IMR-90 (cell line): ENCODE results near the gene WDR70. TPM values are rescaled to one million over a fixed set of nuclear protein-coding genes. Genes with fewer than 3 reads are reported as not detected.

ENCODE experiments used
- ATAC-seq: fragments of 200-7000 bp; cut with Tn5 transposase; 2 replicates; pipeline ENCODE4 v1.9.1; 2020; ENCODE audit warnings: low read depth, mild to moderate bottlenecking, moderate library complexity
- BruUV-seq: library from RNA; stranded (reverse); fragments of 400-500 nt; replicated peaks from 2 replicates; lab custom pipeline; 2021; lab: Mats Ljungman, UMichigan
- CTCF ChIA-PET: fragments of 300-600 bp; formaldehyde crosslinking; extraction: SDS; loops from one replicate; lab custom pipeline; 2021; ENCODE audit warnings: antibody characterized with exemption; lab: Yijun Ruan, JAX
- POLR2A ChIA-PET: fragments of 300-600 bp; sonication (Branson Sonifier 250); formaldehyde crosslinking; loops from one replicate; lab custom pipeline; 2022; ENCODE audit warnings: antibody characterized with exemption; ENCODE audit not compliant: unreplicated experiment; lab: Charles Lee
- DNase-seq: peaks from one replicate; pipeline ENCODE4 v3.0.0; 2013
- H2AFZ ChIP-seq: replicated peaks from 2 replicates; pipeline ENCODE3; 2013; ENCODE audit warnings: low read length, mild to moderate bottlenecking; ENCODE audit not compliant: poor library complexity
- H2AK5ac ChIP-seq: 2 replicates; pipeline ENCODE4 v1.6.1; 2013; ENCODE audit warnings: low read depth, low read length, inconsistent platforms
- H2AK9ac ChIP-seq: replicated peaks from 2 replicates; pipeline ENCODE3; 2013; ENCODE audit warnings: mild to moderate bottlenecking, low read depth, low read length, moderate library complexity; ENCODE audit not compliant: poor library complexity
- H2BK120ac ChIP-seq: 2 replicates; pipeline ENCODE4 v1.6.1; 2013; ENCODE audit warnings: low read depth, low read length, inconsistent platforms
- H2BK15ac ChIP-seq: 3 replicates; pipeline ENCODE4 v1.6.1; 2013; ENCODE audit warnings: low read depth, low read length, inconsistent platforms
- H2BK20ac ChIP-seq: 2 replicates; pipeline ENCODE4 v1.6.1; 2013; ENCODE audit warnings: low read depth, mild to moderate bottlenecking, inconsistent platforms, low read length, moderate library complexity
- H2BK5ac ChIP-seq: 2 replicates; pipeline ENCODE4 v1.6.1; 2013; ENCODE audit warnings: mild to moderate bottlenecking, low read depth, low read length, inconsistent platforms; ENCODE audit not compliant: poor library complexity, severe bottlenecking
- H3K14ac ChIP-seq: replicated peaks from 2 replicates; pipeline ENCODE4 v1.6.1; 2013; ENCODE audit warnings: low read depth, low read length, inconsistent platforms
- H3K18ac ChIP-seq: 2 replicates; pipeline ENCODE4 v1.6.1; 2013; ENCODE audit warnings: low read depth, low read length, control low read depth
- H3K23ac ChIP-seq: 2 replicates; pipeline ENCODE4 v1.6.1; 2013; ENCODE audit warnings: low read depth, low read length, inconsistent platforms
- H3K27ac ChIP-seq: 2 replicates; pipeline ENCODE4 v1.5.1; 2013; ENCODE audit warnings: mild to moderate bottlenecking, control low read depth, low read length; ENCODE audit not compliant: insufficient read depth
- H3K27me3 ChIP-seq: 2 replicates; pipeline ENCODE4 v1.6.1; 2013; ENCODE audit warnings: low read length; ENCODE audit not compliant: control insufficient read depth, insufficient read depth
- H3K36me3 ChIP-seq: 2 replicates; pipeline ENCODE4 v1.6.1; 2013; ENCODE audit warnings: low read length, mixed read lengths; ENCODE audit not compliant: control insufficient read depth, insufficient read depth
- H3K4ac ChIP-seq: 2 replicates; pipeline ENCODE4 v1.6.1; 2013; ENCODE audit warnings: low read depth, low read length, inconsistent platforms
- H3K4me1 ChIP-seq: 2 replicates; pipeline ENCODE4 v1.6.1; 2013; ENCODE audit warnings: low read length, mixed read lengths; ENCODE audit not compliant: control insufficient read depth, insufficient read depth
- H3K4me2 ChIP-seq: 2 replicates; pipeline ENCODE4 v1.6.1; 2013; ENCODE audit warnings: low read depth, mild to moderate bottlenecking, control low read depth, low read length, moderate library complexity
- H3K4me3 ChIP-seq: 2 replicates; pipeline ENCODE4 v1.5.1; 2013; ENCODE audit warnings: low read depth, mild to moderate bottlenecking, control low read depth, low read length, moderate library complexity; ENCODE audit not compliant: insufficient read depth
- H3K56ac ChIP-seq: 2 replicates; pipeline ENCODE4 v1.6.1; 2013; ENCODE audit warnings: low read length, inconsistent platforms; ENCODE audit not compliant: insufficient read depth; ENCODE audit errors: extremely low read depth
- H3K79me1 ChIP-seq, 2 experiments: 2 replicates each; pipeline ENCODE4 v1.6.1; 2013; ENCODE audit warnings: low read length in 2 of 2, inconsistent platforms in 1 of 2, low read depth in 1 of 2
- H3K9ac ChIP-seq: 2 replicates; pipeline ENCODE4 v1.6.1; 2013; ENCODE audit warnings: low read depth, low read length, control low read depth
- H3K9me1 ChIP-seq: 2 replicates; pipeline ENCODE4 v1.6.1; 2013; ENCODE audit warnings: low read length, inconsistent platforms; ENCODE audit not compliant: insufficient read depth
- H3K9me3 ChIP-seq: 2 replicates; pipeline ENCODE4 v1.6.1; 2013; ENCODE audit warnings: low read length; ENCODE audit not compliant: control insufficient read depth, insufficient read depth
- H4K20me1 ChIP-seq: 2 replicates; pipeline ENCODE4 v1.6.1; 2013; ENCODE audit warnings: low read length, inconsistent platforms; ENCODE audit not compliant: insufficient read depth
- H4K5ac ChIP-seq: 2 replicates; pipeline ENCODE4 v1.6.1; 2013; ENCODE audit warnings: mild to moderate bottlenecking, low read depth, low read length, control low read depth
- H4K8ac ChIP-seq, 2 experiments: 2 replicates each; pipeline ENCODE4 v1.6.1; 2013; ENCODE audit warnings: low read depth in 2 of 2, low read length in 2 of 2, control low read depth in 1 of 2, inconsistent platforms in 1 of 2
- H4K91ac ChIP-seq: 2 replicates; pipeline ENCODE4 v1.6.1; 2013; ENCODE audit warnings: low read depth, low read length, inconsistent platforms; ENCODE audit not compliant: insufficient read depth
- BHLHE40 ChIP-seq: fragments of 150-350 bp; IDR thresholded peaks from 2 replicates; pipeline ENCODE4 v1.6.1; 2016; ENCODE audit warnings: mild to moderate bottlenecking, low read depth, low read length
- CEBPB ChIP-seq: IDR thresholded peaks from 2 replicates; pipeline ENCODE4 v1.6.1; 2012; ENCODE audit warnings: low read depth, low read length, improper control_type of control experiment
- CHD1 ChIP-seq: IDR thresholded peaks from 2 replicates; pipeline ENCODE4 v1.6.1; 2012; ENCODE audit warnings: low read depth, low read length, improper control_type of control experiment
- MAZ ChIP-seq: IDR thresholded peaks from 2 replicates; pipeline ENCODE4 v1.6.1; 2012; ENCODE audit warnings: low read depth, mild to moderate bottlenecking, low read length, improper control_type of control experiment, moderate library complexity, borderline replicate concordance
- MXI1 ChIP-seq: IDR thresholded peaks from 2 replicates; pipeline ENCODE4 v1.6.1; 2012; ENCODE audit warnings: low read depth, mild to moderate bottlenecking, low read length, moderate library complexity, borderline replicate concordance
- RAD21 ChIP-seq: IDR thresholded peaks from 2 replicates; pipeline ENCODE4 v1.6.1; 2012; ENCODE audit warnings: low read length, improper control_type of control experiment
- RCOR1 ChIP-seq: IDR thresholded peaks from 2 replicates; pipeline ENCODE4 v1.6.1; 2012; ENCODE audit warnings: mild to moderate bottlenecking, low read length, improper control_type of control experiment; ENCODE audit not compliant: insufficient replicate concordance
- RFX5 ChIP-seq: IDR thresholded peaks from 2 replicates; pipeline ENCODE4 v1.8.0; 2012; ENCODE audit warnings: low read depth, mild to moderate bottlenecking, low read length, moderate library complexity
- SMC3 ChIP-seq: fragments of 150-350 bp; IDR thresholded peaks from 2 replicates; pipeline ENCODE4 v1.6.1; 2016; ENCODE audit warnings: low read depth, mild to moderate bottlenecking, antibody characterized with exemption, low read length, moderate library complexity
- WGBS, 2 experiments: methylation state at CpG; one replicate each; pipeline versions ENCODE4 v1.1.5 to v1.1.7; 2013; ENCODE audit warnings: missing lambda C conversion rate in 2 of 2; ENCODE audit not compliant: insufficient read length in 1 of 2; ENCODE audit errors: extremely low coverage in 2 of 2; 5-methylcytosine and 5-hydroxymethylcytosine counted together
- dilution Hi-C: fragments of 300-500 bp; cut with HindIII; formaldehyde crosslinking; loops from one replicate; pipeline ENCODE4 v1.14.3; 2018; ENCODE audit warnings: low sequenced_read_pairs; ENCODE audit not compliant: unreplicated experiment
- in situ Hi-C: fragments of 300-500 bp; cut with MboI; formaldehyde crosslinking; loops from 3 replicates; pipeline ENCODE4 v1.14.3; 2019; ENCODE audit warnings: low sequenced_read_pairs, inconsistent platforms, mixed read lengths
- intact Hi-C: fragments of 100-400 bp; cut with micrococcal nuclease; formaldehyde crosslinking; loops from 2 replicates; pipeline ENCODE4 v1.10.0; 2022
- polyA plus RNA-seq, 3 experiments: library from polyadenylated mRNA; depleted of rRNA; stranded (reverse); fragments of >200 nt; gene quantifications; 2 replicates each; pipeline ENCODE4 v1.2.3, GENCODE V29; 2012; ENCODE audit warnings: low replicate concordance in 1 of 3
- total RNA-seq: library from RNA; depleted of rRNA; stranded (reverse); fragments of >200 nt; gene quantifications from 2 replicates; pipeline ENCODE4 v1.2.3, GENCODE V29; 2012
- TF ChIP-seq, protein P1 (sequence below): fragments of 150-350 bp; IDR thresholded peaks from 2 replicates; pipeline ENCODE4 v1.6.1; 2016; ENCODE audit warnings: low read depth, mild to moderate bottlenecking, low read length, moderate library complexity, borderline replicate concordance

WDR70 gene
- total and polyA plus RNA-seq, 2 of the 4 experiments (the other 2 are of a cell fraction) = 16.7 to 29.9 TPM

GRCh38 chr5:37715992-37716391 lies 336.9 kb downstream of the WDR70 start:
- Histone ChIP-seq H3K18ac (no peak overlapping the region), H3K9me1 (peaks cover 4% of the 10 kb centered on the region; the same call in 1 of the 2 replicates), H3K14ac (0 out of 2 replicates have a peak overlapping the region, but pooled peaks have one; percentile 11), H3K27me3 (no peaks in the 10 kb centered on the region), H3K23ac (no peak overlapping the region), H2BK20ac (no peak overlapping the region), H2BK5ac (no peak overlapping the region), H4K20me1 (peaks cover 11% of the 10 kb centered on the region; the same call in 1 of the 2 replicates), H4K8ac (no peak overlapping the region), H2BK120ac (no peak overlapping the region), H2AFZ (no peak overlapping the region), H3K79me1 (no peaks in the 10 kb centered on the region), H3K4me3 (no peak overlapping the region), H3K4me1 (peaks cover 5% of the 10 kb centered on the region), H3K27ac (no peak overlapping the region), H2AK9ac (no peak overlapping the region), H3K36me3 (no peaks in the 10 kb centered on the region), H3K9ac (no peak overlapping the region), H4K5ac (no peak overlapping the region), H3K4me2 (no peak overlapping the region), H2AK5ac (no peak overlapping the region), H2BK15ac (no peak overlapping the region), H3K9me3 (no peaks in the 10 kb centered on the region), H3K4ac (no peak overlapping the region), H4K91ac (no peak overlapping the region), H3K56ac (no peak overlapping the region)
- CTCF ChIA-PET = no interaction called here
- WGBS, 2 experiments = no CpG with 5 or more reads among the region's 5 CpGs
- ATAC-seq (no peak), DNase-seq (peak; percentile 51)
- POLR2A ChIA-PET = no interaction called here
- in situ Hi-C loops (no loop called here), dilution Hi-C loops (no loop called here), intact Hi-C loops (loop anchor here (2.0 kb wide), 1 partner anchor 477 kb away; no protein-coding TSS in a partner anchor)
- TF ChIP-seq SMC3 (no peak), CEBPB (no peak), BHLHE40 (no peak), CHD1 (no peak), MXI1 (no peak), RAD21 (no peak), RCOR1 (no peak), MAZ (no peak), RFX5 (no peak)
- TF ChIP-seq, protein P1, sequence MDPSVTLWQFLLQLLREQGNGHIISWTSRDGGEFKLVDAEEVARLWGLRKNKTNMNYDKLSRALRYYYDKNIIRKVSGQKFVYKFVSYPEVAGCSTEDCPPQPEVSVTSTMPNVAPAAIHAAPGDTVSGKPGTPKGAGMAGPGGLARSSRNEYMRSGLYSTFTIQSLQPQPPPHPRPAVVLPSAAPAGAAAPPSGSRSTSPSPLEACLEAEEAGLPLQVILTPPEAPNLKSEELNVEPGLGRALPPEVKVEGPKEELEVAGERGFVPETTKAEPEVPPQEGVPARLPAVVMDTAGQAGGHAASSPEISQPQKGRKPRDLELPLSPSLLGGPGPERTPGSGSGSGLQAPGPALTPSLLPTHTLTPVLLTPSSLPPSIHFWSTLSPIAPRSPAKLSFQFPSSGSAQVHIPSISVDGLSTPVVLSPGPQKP = no peak
- no TSS peak for BruUV-seq
